ENCODE data around the gene ATP8B3.

Gene ATP8B3

GRCh38 chr19:1758231-1758577, 53.9 kb downstream of the ATP8B3 start:
- TF ChIP-seq TAF1 (IDR thresholded peaks at IDR 0.05; ENCODE audit: borderline replicate concordance, insufficient read depth, low read length) (no peak), POLR2AphosphoS5 (IDR thresholded peaks at IDR 0.05; ENCODE audit: low read depth, low read length) (no peak), SIN3A (IDR thresholded peaks at IDR 0.05; ENCODE audit: borderline replicate concordance, insufficient read depth, low read length) (no peak), FOXP2 (optimal IDR thresholded peaks at IDR 0.05; ENCODE audit: borderline replicate concordance, extremely low read depth, extremely low read length, insufficient read depth) (no peak)
- TF ChIP-seq, protein P1, sequence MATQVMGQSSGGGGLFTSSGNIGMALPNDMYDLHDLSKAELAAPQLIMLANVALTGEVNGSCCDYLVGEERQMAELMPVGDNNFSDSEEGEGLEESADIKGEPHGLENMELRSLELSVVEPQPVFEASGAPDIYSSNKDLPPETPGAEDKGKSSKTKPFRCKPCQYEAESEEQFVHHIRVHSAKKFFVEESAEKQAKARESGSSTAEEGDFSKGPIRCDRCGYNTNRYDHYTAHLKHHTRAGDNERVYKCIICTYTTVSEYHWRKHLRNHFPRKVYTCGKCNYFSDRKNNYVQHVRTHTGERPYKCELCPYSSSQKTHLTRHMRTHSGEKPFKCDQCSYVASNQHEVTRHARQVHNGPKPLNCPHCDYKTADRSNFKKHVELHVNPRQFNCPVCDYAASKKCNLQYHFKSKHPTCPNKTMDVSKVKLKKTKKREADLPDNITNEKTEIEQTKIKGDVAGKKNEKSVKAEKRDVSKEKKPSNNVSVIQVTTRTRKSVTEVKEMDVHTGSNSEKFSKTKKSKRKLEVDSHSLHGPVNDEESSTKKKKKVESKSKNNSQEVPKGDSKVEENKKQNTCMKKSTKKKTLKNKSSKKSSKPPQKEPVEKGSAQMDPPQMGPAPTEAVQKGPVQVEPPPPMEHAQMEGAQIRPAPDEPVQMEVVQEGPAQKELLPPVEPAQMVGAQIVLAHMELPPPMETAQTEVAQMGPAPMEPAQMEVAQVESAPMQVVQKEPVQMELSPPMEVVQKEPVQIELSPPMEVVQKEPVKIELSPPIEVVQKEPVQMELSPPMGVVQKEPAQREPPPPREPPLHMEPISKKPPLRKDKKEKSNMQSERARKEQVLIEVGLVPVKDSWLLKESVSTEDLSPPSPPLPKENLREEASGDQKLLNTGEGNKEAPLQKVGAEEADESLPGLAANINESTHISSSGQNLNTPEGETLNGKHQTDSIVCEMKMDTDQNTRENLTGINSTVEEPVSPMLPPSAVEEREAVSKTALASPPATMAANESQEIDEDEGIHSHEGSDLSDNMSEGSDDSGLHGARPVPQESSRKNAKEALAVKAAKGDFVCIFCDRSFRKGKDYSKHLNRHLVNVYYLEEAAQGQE (IDR thresholded peaks at IDR 0.05; ENCODE audit: insufficient read depth in 1 of 2, low read depth in 2 of 2, low read length in 2 of 2), result no peak

GRCh38 chr19:1757468-1758230, 54.4 kb downstream of the ATP8B3 start:
- TF ChIP-seq, protein P1 (IDR thresholded peaks at IDR 0.05; ENCODE audit: insufficient read depth in 1 of 2, low read depth in 2 of 2, low read length in 2 of 2), result no peak
- no peak for TF ChIP-seq POLR2AphosphoS5 (IDR thresholded peaks at IDR 0.05; ENCODE audit: low read depth, low read length)
- no peak for TF ChIP-seq SIN3A (IDR thresholded peaks at IDR 0.05; ENCODE audit: borderline replicate concordance, insufficient read depth, low read length)
- TF ChIP-seq FOXP2 (optimal IDR thresholded peaks at IDR 0.05; ENCODE audit: borderline replicate concordance, extremely low read depth, extremely low read length, insufficient read depth), result no peak
- TF ChIP-seq TAF1 (IDR thresholded peaks at IDR 0.05; ENCODE audit: borderline replicate concordance, insufficient read depth, low read length), result no peak

- TF ChIP-seq SIN3A (IDR thresholded peaks at IDR 0.05; ENCODE audit: borderline replicate concordance, insufficient read depth, low read length) (no peak), TAF1 (IDR thresholded peaks at IDR 0.05; ENCODE audit: borderline replicate concordance, insufficient read depth, low read length) (no peak), FOXP2 (optimal IDR thresholded peaks at IDR 0.05; ENCODE audit: borderline replicate concordance, extremely low read depth, extremely low read length, insufficient read depth) (no peak), POLR2AphosphoS5 (IDR thresholded peaks at IDR 0.05; ENCODE audit: low read depth, low read length) (no peak)
- TF ChIP-seq, protein P1 (IDR thresholded peaks at IDR 0.05; ENCODE audit: insufficient read depth in 1 of 2, low read depth in 2 of 2, low read length in 2 of 2), result no peak
Measured at GRCh38 chr19:1756705-1757465, 55.2 kb downstream of the ATP8B3 start.

GRCh38 chr19:1756264-1756663, 55.8 kb downstream of the ATP8B3 start:
- TF ChIP-seq TAF1 (IDR thresholded peaks at IDR 0.05; ENCODE audit: borderline replicate concordance, insufficient read depth, low read length) (no peak), SIN3A (IDR thresholded peaks at IDR 0.05; ENCODE audit: borderline replicate concordance, insufficient read depth, low read length) (no peak), FOXP2 (optimal IDR thresholded peaks at IDR 0.05; ENCODE audit: borderline replicate concordance, extremely low read depth, extremely low read length, insufficient read depth) (no peak), POLR2AphosphoS5 (IDR thresholded peaks at IDR 0.05; ENCODE audit: low read depth, low read length) (no peak)
- TF ChIP-seq, protein P1 (IDR thresholded peaks at IDR 0.05; ENCODE audit: insufficient read depth in 1 of 2, low read depth in 2 of 2, low read length in 2 of 2), result no peak
